Transverse colon (tissue), 3 donors: ENCODE measurements around the gene ZNF689.

ENCODE experiments used
- POLR2A ChIP-seq: fragments of 450-650 bp; IDR thresholded peaks from one replicate; pipeline ENCODE4 v1.6.1; 2016; ENCODE audit warnings: antibody characterized with exemption, mild to moderate bottlenecking, moderate library complexity
- POLR2AphosphoS5 ChIP-seq, 3 donors: sonication (generic); formaldehyde crosslinking; IDR thresholded peaks; one replicate each; pipeline ENCODE4 v1.6.1; 2016; ENCODE audit warnings: antibody characterized with exemption in 3 of 3

DNA sequence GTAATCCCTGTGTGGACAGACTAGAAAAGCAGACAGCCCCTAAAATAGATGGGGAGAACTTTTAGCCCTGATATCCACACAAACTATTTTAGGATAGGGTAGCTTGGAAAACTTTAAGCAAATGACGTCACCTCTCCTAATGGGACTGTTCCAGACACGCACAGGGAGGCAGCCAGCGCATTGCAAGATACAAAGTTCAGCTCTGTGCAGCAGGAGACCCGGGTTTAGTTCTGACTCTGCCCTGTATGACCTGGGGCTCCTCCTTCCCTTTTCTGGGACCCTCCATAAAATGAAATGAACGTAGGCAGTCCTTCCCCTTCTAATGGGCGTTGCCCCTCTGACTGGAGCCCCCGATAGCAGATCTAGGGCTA lies 6.3 kb downstream of the ZNF689 start:
- TF ChIP-seq POLR2AphosphoS5 (IDR thresholded peaks at IDR 0.05) (no peak), POLR2A (no peak)
